ENCODE measurements around the gene ZFAND2B. TPM values are rescaled to one million over a fixed set of nuclear protein-coding genes. Genes with fewer than 3 reads are reported as not detected.

ZFAND2B gene
- total RNA-seq, 1 experiment from 2014 or later, result 16.4 TPM

GRCh38 chr2:219214786-219215185, 8.2 kb downstream of the ZFAND2B start:
- no peaks in the 10 kb centered on the region for H3K9me3 Mint-ChIP-seq
- Histone ChIP-seq H4K5ac (ENCODE audit: insufficient read length, low read depth, low read length) (no peak overlapping the region), H2BK20ac (ENCODE audit: low read depth, low read length, poor library complexity, severe bottlenecking) (no peak overlapping the region), H3K18ac (ENCODE audit: insufficient read length, low read depth, low read length) (no peak overlapping the region), H3T11ph (ENCODE audit: low read length) (no peak overlapping the region), H3K23ac (ENCODE audit: insufficient read length, low read depth, low read length) (no peak overlapping the region), H2BK120ac (ENCODE audit: low read depth, low read length, poor library complexity, severe bottlenecking) (no peak overlapping the region), H2AK5ac (ENCODE audit: insufficient read length, low read length) (no peak overlapping the region), H4K91ac (ENCODE audit: insufficient read length, low read depth, low read length) (no peak overlapping the region), H3K27ac (ENCODE audit: insufficient read length, low read depth, low read length) (no peak overlapping the region), H3K4me2 (ENCODE audit: insufficient read depth, insufficient read length, low read length) (no peak overlapping the region), H2BK12ac (ENCODE audit: insufficient read length, low read depth, low read length) (no peak overlapping the region), H3K79me2 (ENCODE audit: insufficient read depth, low read length) (no peaks in the 10 kb centered on the region), H3K27me3 (ENCODE audit: insufficient read depth, low read length) (no peaks in the 10 kb centered on the region), H3K4ac (ENCODE audit: low read depth, low read length) (no peak overlapping the region), H3K23me2 (ENCODE audit: insufficient read length, low read depth, low read length, poor library complexity, severe bottlenecking) (peaks cover 7% of the 10 kb centered on the region), H2AFZ (ENCODE audit: low read length) (no peak overlapping the region), H3K4me1 (ENCODE audit: insufficient read depth, low read length) (no peaks in the 10 kb centered on the region), H3K9ac (ENCODE audit: extremely low read depth, insufficient read length, low read length) (no peak overlapping the region), H3K56ac (ENCODE audit: insufficient read length, low read depth, low read length) (no peak overlapping the region), H2BK15ac (ENCODE audit: low read depth, low read length) (no peak overlapping the region), H3K14ac (ENCODE audit: insufficient read depth, low read length) (no peak overlapping the region), H3K9me3 (ENCODE audit: control insufficient read depth, low read depth, low read length) (no peaks in the 10 kb centered on the region), H3K79me1 (ENCODE audit: insufficient read depth, low read depth, low read length, poor library complexity, severe bottlenecking) (no peaks in the 10 kb centered on the region), H4K20me1 (ENCODE audit: control insufficient read depth, insufficient read depth, insufficient read length) (no peaks in the 10 kb centered on the region), H4K8ac (replicated peaks; ENCODE audit: insufficient read length, low read depth, low read length) (no peak overlapping the region), H2BK5ac (ENCODE audit: insufficient read length, low read length) (no peak overlapping the region)
- no CpG with 5 or more reads among the region's 6 CpGs for WGBS (ENCODE audit: extremely low coverage, insufficient read length, low lambda C conversion rate)
- H3K36me3 Mint-ChIP-seq (ENCODE audit: insufficient read depth in 1 of 3, low read depth in 3 of 3), result peaks cover 14 to 61% (median 51%) of the 10 kb centered on the region in 3 experiments
- peaks cover 19 to 23% of the 10 kb centered on the region in 2 experiments for H3K4me1 Mint-ChIP-seq
- peaks cover 3% of the 10 kb centered on the region; the same call in 1 of the 2 replicates for H3K27me3 Mint-ChIP-seq (ENCODE audit: low read depth)
- no peak overlapping the region for H3K4me3 Mint-ChIP-seq
- DNase-seq, result no peak
- no peak for TF ChIP-seq CTCF (conservative IDR thresholded peaks at IDR 0.05)
- H3K27ac Mint-ChIP-seq, result peak overlapping the region in 1 of 3 experiments; percentile 42; a peak in 1 of 7 replicates
